HepG2 (cell line): ENCODE data around the gene GIPC1. TPM values are rescaled to one million over a fixed set of nuclear protein-coding genes. Genes with fewer than 3 reads are reported as not detected.

Experiments
- ARID5B ChIP-seq: IDR thresholded peaks from 2 replicates; pipeline ENCODE4 v1.4.0; 2020; ENCODE audit warnings: mild to moderate bottlenecking, missing genetic modification reagents
- CTCF ChIP-seq: sonication (generic); formaldehyde crosslinking; IDR thresholded peaks from 2 replicates; pipeline ENCODE4 v1.5.0; 2020; ENCODE audit warnings: mild to moderate bottlenecking, missing genetic modification reagents, moderate library complexity
- FOXO1 ChIP-seq: sonication (generic); formaldehyde crosslinking; IDR thresholded peaks from 2 replicates; pipeline ENCODE4 v1.4.0; 2020; ENCODE audit warnings: missing genetic modification reagents
- GFI1 ChIP-seq: sonication (generic); formaldehyde crosslinking; IDR thresholded peaks from 2 replicates; pipeline ENCODE4 v1.5.0; 2020; ENCODE audit warnings: missing genetic modification reagents, mild to moderate bottlenecking, borderline replicate concordance
- KLF11 ChIP-seq: IDR thresholded peaks from 2 replicates; pipeline ENCODE4 v1.6.1; 2016; ENCODE audit warnings: missing compliant biosample characterization
- MIER3 ChIP-seq: IDR thresholded peaks from 2 replicates; pipeline ENCODE4 v1.6.1; 2016; ENCODE audit warnings: missing compliant biosample characterization, borderline replicate concordance
- PHF21A ChIP-seq: sonication (generic); formaldehyde crosslinking; IDR thresholded peaks from 2 replicates; pipeline ENCODE4 v1.5.0; 2020; ENCODE audit warnings: mild to moderate bottlenecking, missing genetic modification reagents
- RAD21 ChIP-seq: fragments of 450-650 bp; formaldehyde crosslinking; IDR thresholded peaks from 2 replicates; pipeline ENCODE4 v1.5.0; 2020; ENCODE audit warnings: mild to moderate bottlenecking
- SOX6 ChIP-seq, 2 experiments: fragments of 450-650 bp in 1 of 2; sonication (generic) in 1 of 2; formaldehyde crosslinking in 1 of 2; IDR thresholded peaks; 2 replicates each; pipeline versions ENCODE4 v1.4.0 to v1.6.1; 2017 to 2020; ENCODE audit warnings: antibody characterized with exemption in 1 of 2, mild to moderate bottlenecking in 1 of 2, missing genetic modification reagents in 1 of 2
- TARDBP ChIP-seq: sonication (generic); formaldehyde crosslinking; IDR thresholded peaks from 2 replicates; pipeline ENCODE4 v1.8.0; 2022; ENCODE audit warnings: mild to moderate bottlenecking, missing genetic modification reagents
- ZMYM2 ChIP-seq: sonication (generic); formaldehyde crosslinking; IDR thresholded peaks from 2 replicates; pipeline ENCODE4 v1.8.0; 2022; ENCODE audit warnings: mild to moderate bottlenecking, missing genetic modification reagents
- ZMYM4 ChIP-seq: sonication (generic); formaldehyde crosslinking; IDR thresholded peaks from 2 replicates; pipeline ENCODE4 v1.8.1; 2023; ENCODE audit warnings: mild to moderate bottlenecking, missing genetic modification reagents
- ZNF17 ChIP-seq: sonication (generic); formaldehyde crosslinking; IDR thresholded peaks from 2 replicates; pipeline ENCODE4 v1.5.0; 2020; ENCODE audit warnings: mild to moderate bottlenecking, missing genetic modification reagents
- ZNF232 ChIP-seq: sonication (generic); formaldehyde crosslinking; IDR thresholded peaks from 2 replicates; pipeline ENCODE4 v1.4.0; 2020; ENCODE audit warnings: missing genetic modification reagents, borderline replicate concordance
- ZNF598 ChIP-seq: sonication (generic); formaldehyde crosslinking; IDR thresholded peaks from 2 replicates; pipeline ENCODE4 v1.5.1; 2020; ENCODE audit warnings: mild to moderate bottlenecking, missing genetic modification reagents, borderline replicate concordance
- ZNF646 ChIP-seq: sonication (generic); formaldehyde crosslinking; IDR thresholded peaks from 2 replicates; pipeline ENCODE4 v1.9.0; 2021; ENCODE audit warnings: mild to moderate bottlenecking, missing genetic modification reagents
- ZNF737 ChIP-seq: sonication (generic); formaldehyde crosslinking; IDR thresholded peaks from 2 replicates; pipeline ENCODE4 v1.5.0; 2020; ENCODE audit warnings: missing genetic modification reagents, mild to moderate bottlenecking, borderline replicate concordance
- polyA plus RNA-seq, 8 experiments: library from polyadenylated mRNA; depleted of rRNA in 3 of 8; stranded (reverse) in 7 of 8; unstranded in 1 of 8; fragments of >200 nt; fragmentation: Illumina TruSeq in 4 of 8; extraction: Trizol in 4 of 8; gene quantifications; 2 replicates each; pipeline versions ENCODE4 v1.2.1 to v1.2.3, GENCODE V29; 2011 to 2016; ENCODE audit warnings: low read depth in 4 of 8, missing spikeins in 1 of 8, mixed read lengths in 1 of 8; ENCODE audit not compliant: insufficient read depth in 1 of 8
- total RNA-seq, 5 experiments: library from RNA; depleted of rRNA; stranded (reverse); fragments of >200 nt; fragmentation: Illumina TruSeq; extraction: Trizol; gene quantifications; 2 replicates each; pipeline ENCODE4 v1.2.3, GENCODE V29; 2016; ENCODE audit warnings: low read depth in 1 of 5

Gene GIPC1
- total and polyA plus RNA-seq, 2 of the 13 experiments (the other 11 are each of a cell fraction or from before 2014, with no cell fraction given), result 27.1 to 48.1 TPM

- peak; percentile 69 for TF ChIP-seq ZNF646 (CRISPR knock-in tag)
- peak; percentile 53; the same call in 1 of the 2 replicates for TF ChIP-seq RAD21 (CRISPR knock-in tag)
- TF ChIP-seq MIER3 (CRISPR knock-in tag), result peak; percentile 36; the same call in 1 of the 2 replicates
- peak; percentile 34; the same call in 1 of the 2 replicates for TF ChIP-seq PHF21A (CRISPR knock-in tag)
- TF ChIP-seq CTCF (CRISPR knock-in tag), result peak; percentile 88
- no peak for TF ChIP-seq ZNF17
- TF ChIP-seq ZMYM4 (CRISPR knock-in tag), result no peak
- 0 out of 2 replicates have a peak, but pooled peaks have one; percentile 19 for TF ChIP-seq ZNF598
- TF ChIP-seq ZMYM2 (CRISPR knock-in tag), result peak; percentile 32; the same call in 1 of the 2 replicates
- TF ChIP-seq KLF11, result no peak
- TF ChIP-seq ZNF232 (CRISPR knock-in tag), result no peak
- peak; percentile 41; the same call in 1 of the 2 replicates for TF ChIP-seq GFI1 (CRISPR knock-in tag)
- no peak for TF ChIP-seq FOXO1 (CRISPR knock-in tag)
- TF ChIP-seq ARID5B, result 0 out of 2 replicates have a peak, but pooled peaks have one; percentile 10
- TF ChIP-seq ZNF737 (CRISPR knock-in tag), result 0 out of 2 replicates have a peak, but pooled peaks have one; percentile 26
- TF ChIP-seq TARDBP (CRISPR knock-in tag), result 0 out of 2 replicates have a peak, but pooled peaks have one; percentile 43
- no peak for TF ChIP-seq SOX6 (IDR thresholded peaks at IDR 0.05)
- peak; percentile 17; the same call in 1 of the 2 replicates for TF ChIP-seq SOX6 (CRISPR knock-in tag; IDR thresholded peaks at IDR 0.05)
Observed at GRCh38 chr19:14505488-14506239, 9.7 kb upstream of the GIPC1 start (continued).
